ENCODE results near the gene CDH4.

DNA sequence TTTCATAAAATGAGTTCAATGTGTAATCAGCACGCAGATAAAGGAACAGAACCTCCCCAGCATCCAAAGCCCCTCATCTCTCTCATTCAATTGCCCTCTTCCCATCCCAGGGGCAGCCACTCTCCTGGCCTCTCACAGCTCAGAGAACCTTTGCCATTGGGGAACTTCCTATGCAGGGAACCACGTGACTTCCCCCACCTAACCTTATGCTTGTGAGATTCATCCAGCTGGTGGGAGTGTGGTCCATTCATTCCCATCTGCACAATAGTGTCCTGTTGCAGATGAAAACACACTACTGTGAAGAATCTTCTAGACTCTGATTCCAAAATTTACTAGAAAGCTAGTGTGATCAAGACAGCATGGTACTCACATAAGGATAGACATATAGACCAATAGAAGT lies 299.3 kb downstream of the CDH4 start:
- no peak for TF ChIP-seq POLR2A (IDR thresholded peaks at IDR 0.05)
- TF ChIP-seq CTCF (IDR thresholded peaks at IDR 0.05), result no peak
